Left ventricle myocardium superior (tissue), 1 donor: ENCODE data around the gene PARP3. TPM values are rescaled to one million over a fixed set of nuclear protein-coding genes. Genes with fewer than 3 reads are reported as not detected.
"Not testable (repeated sequence)": the region's sequence is repeated elsewhere in the genome, so short reads cannot be mapped to it uniquely, and the experiment has no call there.

ENCODE experiments used
- ATAC-seq: fragments of 200-7000 bp; cut with Tn5 transposase; one replicate; pipeline ENCODE4 v1.9.1; 2020; ENCODE audit warnings: mild to moderate bottlenecking, moderate library complexity
- DNase-seq: peaks from one replicate; pipeline ENCODE4 v3.0.0-alpha.2; 2020
- intact Hi-C: fragments of 100-400 bp; cut with micrococcal nuclease; formaldehyde crosslinking; loops from one replicate; pipeline ENCODE4 v1.11.0; 2022
- total RNA-seq: library from RNA; stranded (reverse); fragmentation: NEBNext Ultra II Directional; extraction: Animal tissue kit (Norgen Biotek cat#: 25700); gene quantifications from one replicate; pipeline ENCODE4 v1.2.1, GENCODE V29; 2021
- donor health status: DM: no; HTN: yes; CAD: no; lungs with severe emphysema.

Gene PARP3
- total RNA-seq, 1 donor from 2014 or later = 14.7 TPM

DNA sequence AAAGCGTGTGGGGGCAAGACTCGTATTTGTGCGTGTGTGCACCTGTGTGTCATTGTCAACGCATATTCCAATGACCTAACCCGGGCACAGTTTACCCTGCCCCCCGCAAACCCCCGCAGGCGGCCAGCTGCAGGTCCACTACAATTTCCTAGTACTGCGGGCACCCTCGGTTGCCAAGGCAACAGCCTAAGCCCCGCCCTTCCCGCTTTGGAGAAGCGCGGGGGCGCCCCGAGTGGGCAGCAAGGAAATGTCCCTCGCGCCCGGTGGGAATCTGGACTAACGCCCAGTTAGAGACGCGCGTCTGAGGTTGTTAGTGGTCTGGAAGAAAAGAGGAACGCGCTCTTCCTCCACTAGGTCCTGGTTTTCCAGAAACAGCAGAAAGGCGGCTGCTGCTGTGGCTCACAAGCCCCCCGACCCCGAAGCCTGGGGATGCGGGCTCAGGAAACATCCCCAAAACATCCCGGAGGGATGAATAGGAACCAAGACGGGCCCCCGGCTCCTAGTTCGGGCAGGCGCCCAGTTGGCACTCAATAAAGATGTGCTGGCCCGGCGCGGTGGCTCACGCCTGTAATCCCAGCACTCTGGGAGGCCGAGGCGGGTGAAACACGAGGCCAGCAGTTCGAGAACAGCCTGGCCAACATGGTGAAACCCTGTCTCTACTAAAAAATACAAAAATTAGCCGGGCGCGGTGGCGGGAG lies 33.8 kb downstream of the PARP3 start:
- intact Hi-C loops = no loop called here
- peak; percentile 84 for DNase-seq
- ATAC-seq = no peak

DNA sequence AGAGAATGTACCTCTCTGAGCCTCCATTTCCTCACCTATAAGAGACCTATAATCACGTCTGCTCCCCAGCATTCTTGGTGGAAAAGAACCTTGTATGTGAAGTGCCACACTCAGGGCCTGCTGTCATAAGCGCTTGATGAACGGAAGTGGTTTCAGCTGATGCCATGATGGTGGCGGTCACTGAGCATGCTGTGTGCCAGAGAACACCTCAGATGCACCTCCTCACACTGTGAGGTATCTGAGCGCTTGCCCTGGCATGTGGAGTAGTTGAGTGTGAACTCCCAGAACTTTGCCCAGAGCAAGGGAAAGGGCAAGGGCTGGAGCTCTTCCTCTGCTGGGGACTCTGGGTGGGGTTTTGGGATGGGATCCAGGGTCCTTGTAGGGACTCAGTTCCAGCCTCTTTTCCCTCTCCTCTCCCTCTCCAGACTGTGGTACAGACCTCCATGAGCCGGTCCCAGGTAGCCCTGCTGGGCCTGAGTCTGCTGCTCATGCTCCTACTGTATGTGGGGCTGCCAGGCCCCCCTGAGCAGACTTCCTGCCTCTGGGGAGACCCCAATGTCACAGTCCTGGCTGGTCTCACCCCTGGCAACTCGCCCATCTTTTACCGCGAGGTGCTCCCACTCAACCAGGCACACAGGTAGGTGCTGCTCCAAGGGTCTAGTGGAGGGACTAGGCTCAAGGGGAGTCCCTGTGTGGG lies 35.4 kb downstream of the PARP3 start:
- no peak for DNase-seq
- no peak for ATAC-seq
- intact Hi-C loops = no loop called here

DNA sequence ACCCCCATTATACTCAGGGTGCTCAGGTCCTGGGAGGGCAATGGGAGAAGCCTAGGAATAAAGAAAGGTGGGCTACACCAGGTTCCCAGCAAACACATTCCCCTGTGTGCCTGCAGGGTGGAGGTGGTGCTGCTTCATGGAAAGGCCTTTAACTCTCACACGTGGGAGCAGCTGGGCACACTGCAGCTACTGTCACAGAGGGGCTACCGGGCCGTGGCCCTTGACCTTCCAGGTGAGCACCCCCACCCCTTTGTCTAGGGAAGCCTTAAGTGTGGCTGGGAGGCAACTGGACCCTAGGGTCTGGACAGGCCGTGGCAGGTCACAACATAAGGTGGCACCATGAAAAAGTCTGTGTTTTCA lies 36.0 kb downstream of the PARP3 start:
- intact Hi-C loops = no loop called here
- no peak for ATAC-seq
- DNase-seq = no peak

GRCh38 chr3:51980253-51980652 lies 38.1 kb downstream of the PARP3 start:
- intact Hi-C loops = no loop called here
- DNase-seq (no peak), ATAC-seq (no peak)

GRCh38 chr3:51982352-51982837 lies 40.2 kb downstream of the PARP3 start:
- ATAC-seq = peak; percentile 25
- intact Hi-C loops = no loop called here
- DNase-seq = no peak

GRCh38 chr3:51982838-51983577 lies 40.8 kb downstream of the PARP3 start, which contains the start of gene ACY1:
TSS of gene ACY1 (plus strand) at chr3:51983535. CDS start at chr3:51984065, 530 bp downstream.
- intact Hi-C loops = no loop called here
- ATAC-seq (peak; percentile 94), DNase-seq (peak; percentile 95)

GRCh38 chr3:51983578-51984268 lies 41.6 kb downstream of the PARP3 start:
- intact Hi-C loops = no loop called here
- ATAC-seq = no peak

GRCh38 chr3:51984269-51984647 lies 42.1 kb downstream of the PARP3 start:
- DNase-seq (no peak), ATAC-seq (no peak)
- intact Hi-C loops = no loop called here

More at GRCh38 chr3:51983578-51984268, 41.6 kb downstream of the PARP3 start:
- no peak for DNase-seq

GRCh38 chr3:51985063-51985462 lies 42.9 kb downstream of the PARP3 start:
- no peak for ATAC-seq
- no peak for DNase-seq
- intact Hi-C loops = no loop called here

- intact Hi-C loops = no loop called here
- ATAC-seq (no peak), DNase-seq (peak; percentile 13)
These were observed 44.1 kb downstream of the PARP3 start for GRCh38 chr3:51986010-51986947.

GRCh38 chr3:51987568-51987967 lies 45.4 kb downstream of the PARP3 start:
- DNase-seq = no peak
- no peak for ATAC-seq
- intact Hi-C loops = no loop called here

DNA sequence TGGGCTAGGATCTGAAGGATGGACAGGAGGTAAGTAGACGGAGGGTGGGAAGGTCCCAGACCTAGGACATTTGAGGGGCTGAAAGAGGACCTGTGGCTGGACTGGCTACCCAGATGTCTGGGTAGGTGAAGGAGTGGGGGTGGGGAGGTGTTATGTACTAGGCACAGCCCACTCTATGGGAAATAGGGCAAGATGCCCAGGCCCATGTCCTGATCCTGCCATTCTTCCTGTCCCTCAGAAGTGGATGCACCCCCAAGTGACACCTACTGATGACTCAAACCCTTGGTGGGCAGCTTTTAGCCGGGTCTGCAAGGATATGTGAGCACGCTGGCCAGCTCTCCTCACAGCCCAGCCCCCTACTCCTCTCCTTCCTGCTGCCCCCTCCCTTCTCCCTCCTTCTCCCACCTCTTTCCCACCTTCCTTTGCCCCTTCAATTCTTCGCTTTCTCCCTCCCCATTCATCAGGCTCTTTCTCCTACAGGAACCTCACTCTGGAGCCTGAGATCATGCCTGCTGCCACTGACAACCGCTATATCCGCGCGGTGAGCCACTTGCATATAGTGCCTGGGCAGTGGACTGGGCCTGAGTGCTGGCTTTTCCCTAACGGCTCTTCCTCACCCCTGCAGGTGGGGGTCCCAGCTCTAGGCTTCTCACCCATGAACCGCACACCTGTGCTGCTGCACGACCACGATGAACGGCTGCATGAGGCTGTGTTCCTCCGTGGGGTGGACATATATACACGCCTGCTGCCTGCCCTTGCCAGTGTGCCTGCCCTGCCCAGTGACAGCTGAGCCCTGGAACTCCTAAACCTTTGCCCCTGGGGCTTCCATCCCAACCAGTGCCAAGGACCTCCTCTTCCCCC lies 46.4 kb downstream of the PARP3 start:
- ATAC-seq = no peak

DNA sequence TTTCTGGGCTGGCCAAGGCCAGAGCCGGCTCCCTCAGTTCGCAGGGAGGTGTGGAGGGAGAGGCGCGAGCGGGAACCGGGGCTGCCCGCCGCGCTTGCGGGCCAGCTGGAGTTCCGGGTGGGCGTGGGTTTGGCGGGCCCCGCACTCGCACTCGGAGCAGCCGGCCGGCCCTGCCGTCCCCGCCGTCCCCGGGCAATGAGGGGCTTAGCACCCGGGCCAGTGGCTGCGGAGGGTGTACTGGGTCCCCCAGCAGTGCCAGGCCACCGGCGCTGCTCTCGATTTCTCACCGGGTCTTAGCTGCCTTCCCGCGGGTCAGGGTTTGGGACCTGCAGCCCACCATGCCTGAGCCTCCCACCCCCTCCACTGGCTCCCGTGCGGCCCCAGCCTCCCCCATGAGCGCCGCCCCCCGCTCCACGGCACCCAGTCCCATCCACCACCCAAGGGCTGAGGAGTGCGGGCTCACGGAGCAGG lies 48.4 kb downstream of the PARP3 start:
- intact Hi-C loops, ATAC-seq, DNase-seq: not testable (repeated sequence)

More for the DNA sequence above, 46.4 kb downstream of the PARP3 start:
- no peak for DNase-seq
- intact Hi-C loops = no loop called here

DNA sequence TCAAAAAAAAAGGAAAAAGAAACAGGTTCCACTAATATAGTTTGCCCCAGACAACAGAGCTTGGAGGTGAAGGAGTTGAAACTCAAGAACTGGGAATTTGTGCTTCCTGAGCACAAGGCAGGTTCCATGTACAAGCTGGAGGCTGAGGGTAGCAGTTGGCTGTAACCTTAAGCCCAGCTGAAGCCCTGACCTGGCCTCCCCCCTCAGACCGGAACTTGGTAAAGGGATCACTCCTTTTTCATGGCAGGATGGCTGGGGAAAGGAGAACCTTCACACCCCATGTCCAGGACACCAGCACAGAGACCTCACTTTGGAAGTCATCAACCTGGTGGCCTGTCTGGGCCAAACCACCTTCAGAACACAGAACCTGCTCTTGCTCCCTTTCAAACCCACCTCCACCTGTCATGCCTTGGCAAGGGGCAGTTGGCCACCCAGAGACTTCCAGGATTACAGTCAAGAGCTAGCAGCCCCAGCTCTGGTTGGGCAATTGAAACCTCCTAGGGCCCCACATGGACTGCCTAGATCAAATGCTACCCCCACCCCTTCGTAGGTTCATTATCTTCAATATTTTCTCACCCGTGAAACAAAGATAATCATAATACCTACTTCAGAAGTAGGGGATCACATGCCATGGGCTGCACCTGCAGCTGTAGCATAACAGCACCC lies 50.0 kb downstream of the PARP3 start:
- DNase-seq (no peak), ATAC-seq (no peak)
- intact Hi-C loops = no loop called here

GRCh38 chr3:51993657-51994056 lies 51.5 kb downstream of the PARP3 start:
- ATAC-seq, DNase-seq, intact Hi-C loops: not testable (repeated sequence)

- ATAC-seq (no peak), DNase-seq (no peak)
- intact Hi-C loops = no loop called here
These were observed 52.4 kb downstream of the PARP3 start for GRCh38 chr3:51994530-51994929.
